Stimulated activated CD8-positive, alpha-beta memory T cell treated with anti-CD3 and anti-CD28 coated beads, Interleukin-12 subunit alpha, Interleukin-12 subunit beta, amount 100 ng/mL, for 24 hours (primary cell): Measurements from ENCODE around the gene TMEM117.
"Not testable (repeated sequence)": the region's sequence is repeated elsewhere in the genome, so short reads cannot be mapped to it uniquely, and the experiment has no call there.

Experiments used
- DNase-seq: peaks from one replicate; pipeline ENCODE4 v3.0.0-alpha.2; 2020; ENCODE audit errors: extremely low read depth

Gene TMEM117

DNA sequence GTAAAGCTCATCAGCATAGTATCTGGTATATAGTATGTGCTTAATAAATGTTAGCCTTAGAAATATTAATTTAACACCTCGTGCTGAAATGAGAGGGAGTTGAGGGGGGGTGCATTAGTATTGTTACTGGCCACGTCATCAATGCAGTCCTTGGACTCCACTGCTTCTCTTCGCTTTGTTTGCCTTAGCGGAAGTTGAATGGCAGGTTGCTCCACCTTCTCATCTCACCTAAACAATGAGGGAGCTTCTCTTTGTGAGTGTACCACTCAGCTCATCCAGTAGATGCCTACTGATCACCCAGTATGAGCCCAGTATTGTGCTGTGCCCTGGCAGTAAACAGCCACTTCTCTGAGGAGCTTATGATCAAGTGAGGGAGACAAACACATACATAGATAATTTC is 4.5 kb downstream of the TMEM117 start:
- no peak for DNase-seq

DNA sequence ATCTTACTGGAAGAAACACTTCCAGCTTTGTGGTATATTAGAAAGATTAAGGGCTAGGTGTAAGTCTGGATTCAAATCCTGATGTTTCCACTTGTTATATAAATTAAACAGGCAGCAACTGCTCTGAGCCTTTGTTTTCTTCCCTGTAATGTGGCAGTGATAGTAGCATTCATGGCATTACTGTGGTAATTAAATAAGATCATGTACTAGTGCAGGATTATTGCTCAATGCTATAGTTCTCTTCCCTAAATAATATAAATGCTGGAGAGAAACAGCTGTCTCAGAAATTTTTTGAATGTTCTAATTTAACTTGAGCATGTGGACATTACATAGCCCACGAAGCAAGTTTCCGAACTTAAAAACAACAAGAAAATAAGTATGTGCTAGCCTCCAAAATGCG is 5.4 kb downstream of the TMEM117 start:
- no peak for DNase-seq

DNA sequence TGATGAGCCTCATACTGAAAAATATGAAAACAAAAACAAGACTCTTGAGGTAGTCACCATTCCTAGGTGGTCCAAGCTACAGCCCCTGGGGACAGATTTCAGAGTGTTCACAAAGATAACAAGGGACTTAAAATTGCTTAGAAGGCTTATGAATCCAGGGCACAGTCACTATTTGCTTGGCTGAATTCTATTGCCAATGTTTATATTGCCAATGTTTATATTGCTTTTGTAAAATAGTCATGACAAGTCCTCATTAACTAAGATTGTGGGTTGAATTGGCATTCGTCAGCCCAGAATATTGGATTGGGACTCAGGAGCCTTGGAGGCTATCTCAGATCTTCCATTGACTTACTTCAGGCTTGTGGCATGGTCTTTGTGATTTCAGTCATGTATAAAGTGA is 6.4 kb downstream of the TMEM117 start:
- DNase-seq, result no peak

DNA sequence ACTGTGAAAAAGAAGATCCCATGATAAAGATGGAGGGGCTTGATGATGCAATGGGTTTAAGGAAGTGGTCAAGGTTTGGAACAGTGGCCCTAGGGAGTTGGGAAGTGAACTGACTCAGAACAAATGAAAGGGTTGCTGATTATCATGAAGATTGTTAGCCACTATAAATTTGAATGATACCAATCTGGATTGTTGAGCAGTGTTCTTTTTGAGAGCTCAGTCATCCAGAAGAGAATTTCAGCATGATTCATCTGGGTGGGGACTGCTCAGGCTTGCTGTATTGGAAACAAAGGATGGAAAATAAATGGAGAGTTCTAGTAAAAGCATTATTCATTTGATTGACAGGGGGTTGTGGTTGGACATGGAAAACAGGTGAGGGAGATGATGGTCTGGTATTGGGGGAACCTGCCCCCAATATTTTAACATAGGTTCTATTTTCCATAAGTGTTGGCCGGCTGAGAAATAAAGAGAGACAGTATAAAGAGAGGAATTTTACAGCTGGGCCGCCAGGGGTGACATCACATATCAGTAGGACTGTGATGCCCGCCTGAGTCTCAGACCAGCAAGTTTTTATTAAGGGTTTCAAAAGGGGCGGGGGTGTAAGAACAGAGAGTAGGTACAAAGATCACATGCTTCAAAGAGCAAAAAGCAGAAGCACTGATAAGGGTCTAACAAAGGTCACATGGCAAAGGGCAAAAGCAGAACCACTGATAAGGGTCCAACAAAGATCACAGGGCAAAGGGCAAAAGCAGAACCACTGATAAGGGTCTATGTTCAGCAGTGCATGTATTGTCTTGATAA is 11.7 kb downstream of the TMEM117 start:
- not testable (repeated sequence) for DNase-seq

DNA sequence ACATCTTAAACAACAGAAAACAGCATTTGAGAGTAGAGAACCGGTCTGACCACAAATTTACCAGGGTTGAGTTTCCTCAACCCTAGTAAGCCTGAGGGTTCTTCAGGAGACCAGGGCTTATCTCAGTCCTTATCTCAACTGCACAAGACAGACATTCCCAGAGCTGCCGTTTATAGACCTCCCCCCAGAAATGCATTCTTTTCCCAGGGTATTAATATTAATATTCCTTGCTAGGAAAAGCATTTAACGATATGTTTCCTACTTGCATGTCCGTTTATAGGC is 12.3 kb downstream of the TMEM117 start:
- DNase-seq, result no peak

DNA sequence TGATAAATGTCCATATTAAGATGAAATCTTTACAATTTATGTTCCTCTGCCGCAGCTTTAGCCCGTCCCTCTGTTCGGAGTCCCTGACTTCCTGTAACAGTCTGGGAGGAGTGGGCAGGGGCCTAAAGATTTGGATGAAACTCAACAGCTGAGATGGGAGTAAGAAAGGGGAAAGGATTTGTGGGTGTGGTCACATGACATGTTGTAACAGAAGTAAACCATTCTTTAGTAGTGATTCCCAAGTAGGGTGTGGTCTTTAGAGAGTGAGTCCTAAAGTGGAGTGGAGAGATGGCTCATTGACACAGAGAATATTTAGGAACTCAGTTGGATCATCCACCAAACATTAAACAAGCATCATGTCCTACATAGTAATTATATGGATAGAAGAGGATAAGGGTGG is 12.9 kb downstream of the TMEM117 start:
- no peak for DNase-seq

DNA sequence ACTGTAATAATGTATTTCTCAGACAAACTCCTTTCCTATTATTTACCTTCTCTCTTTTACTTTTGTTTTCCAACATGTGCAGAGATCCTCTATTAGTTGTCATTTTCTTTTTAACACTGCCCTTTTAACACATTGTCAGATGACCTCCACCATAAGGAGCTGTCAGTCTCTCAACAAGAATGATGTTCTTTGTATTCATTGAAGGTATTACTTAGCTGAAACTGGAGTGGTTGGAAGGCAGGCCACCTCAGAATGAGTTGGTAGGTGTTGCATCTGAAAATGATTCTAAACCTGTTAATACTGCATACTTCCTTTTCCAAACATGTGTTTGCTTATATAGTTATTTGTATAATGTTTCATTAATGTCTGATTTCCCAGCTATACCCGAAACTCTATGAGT is 16.9 kb downstream of the TMEM117 start:
- DNase-seq, result no peak

DNA sequence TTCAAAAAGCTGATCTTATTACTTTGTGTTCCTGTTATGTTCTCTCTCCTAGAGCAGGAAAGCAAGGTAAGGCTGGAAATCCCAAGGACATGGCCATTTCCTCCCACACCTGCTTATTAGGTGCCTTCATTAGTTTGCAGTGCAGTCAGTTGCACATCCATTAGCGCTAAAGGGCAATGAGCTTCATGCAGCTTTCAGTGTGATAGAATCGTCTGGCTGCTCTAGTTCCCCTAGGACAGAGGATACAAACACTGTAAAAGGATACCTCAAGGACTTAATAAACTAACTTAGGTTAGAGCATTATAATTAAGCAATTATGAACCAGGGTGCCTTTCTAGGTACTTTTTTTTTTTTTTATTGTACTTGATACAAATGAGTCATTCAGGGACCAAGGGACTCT is 21.1 kb downstream of the TMEM117 start:
- no peak for DNase-seq

DNA sequence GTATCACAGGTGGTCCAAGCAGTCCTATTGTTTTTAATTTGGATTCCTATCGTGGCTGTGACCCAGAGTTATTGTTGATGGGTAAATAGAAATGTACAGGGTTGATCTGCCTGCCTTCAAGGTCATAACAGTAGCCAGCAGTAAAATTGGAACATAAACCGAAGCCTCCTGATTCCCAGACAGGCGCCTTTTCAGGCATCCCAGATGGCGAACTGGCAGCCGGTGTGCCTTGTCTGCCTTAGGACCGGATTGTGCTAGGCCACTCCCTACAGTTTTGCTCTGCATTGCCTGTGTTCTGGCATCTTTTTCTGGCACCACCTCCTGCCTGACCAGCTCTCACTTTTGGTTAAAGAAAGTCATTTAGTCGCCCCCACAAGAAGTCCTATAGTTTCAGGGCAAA is 22.2 kb downstream of the TMEM117 start:
- DNase-seq, result no peak

DNA sequence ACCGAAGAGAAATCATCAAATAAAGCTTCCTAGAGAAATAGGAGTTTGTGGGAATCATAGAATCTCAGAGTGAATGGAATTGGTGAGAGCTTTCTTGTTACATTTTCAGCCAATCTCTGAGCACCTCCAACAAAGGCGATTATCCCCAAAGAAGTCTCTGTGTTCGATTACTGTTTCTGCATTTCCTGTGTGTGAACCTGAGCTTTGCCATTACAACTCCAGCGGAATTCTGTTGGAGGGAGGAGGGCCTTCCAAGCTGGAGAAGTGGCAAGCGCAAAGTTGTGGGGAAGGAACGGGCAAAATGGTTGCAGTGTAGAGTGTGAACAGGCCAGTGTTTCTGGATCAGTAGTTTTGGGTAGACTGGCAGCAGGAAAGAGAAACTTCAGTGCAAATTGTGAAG is 23.1 kb downstream of the TMEM117 start:
- no peak for DNase-seq

DNA sequence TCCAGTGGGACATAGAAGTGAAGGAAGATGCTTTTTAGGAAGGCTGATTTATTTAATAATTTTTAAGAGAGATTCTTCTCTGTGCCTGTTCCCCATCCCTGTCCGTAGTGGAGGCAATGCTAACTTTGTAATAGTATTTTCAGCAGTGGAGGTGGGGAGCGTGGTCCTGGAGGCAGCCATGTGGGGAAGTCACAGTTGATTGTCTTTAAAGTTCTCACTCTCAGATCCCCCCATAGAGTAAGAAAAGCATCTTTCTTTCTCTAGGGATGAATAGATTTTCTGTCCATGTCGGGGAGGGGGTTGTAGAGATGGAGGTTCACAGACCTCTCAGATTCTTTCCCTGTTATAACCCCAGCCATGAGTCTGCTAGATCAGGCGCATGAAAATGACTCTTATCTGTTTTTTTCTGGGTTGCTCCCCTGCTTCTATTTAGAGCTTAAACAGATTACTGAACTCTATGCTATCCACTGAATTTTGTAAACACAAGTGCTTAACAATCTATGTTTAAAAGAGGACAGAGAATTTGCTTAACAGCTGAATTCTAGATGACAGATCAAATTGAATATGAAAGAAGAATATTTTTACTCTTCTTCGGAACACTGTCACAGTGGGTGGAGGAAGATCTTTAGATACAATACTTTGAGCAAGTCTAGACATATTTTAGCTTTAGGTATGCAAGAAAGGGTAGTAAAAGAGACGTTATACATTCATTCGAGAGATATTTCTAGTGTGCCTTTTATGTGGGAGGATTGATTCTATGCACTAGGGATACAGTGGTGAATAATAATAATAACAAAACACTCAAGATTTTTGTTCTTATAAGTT is 25.3 kb downstream of the TMEM117 start:
- DNase-seq, result no peak

DNA sequence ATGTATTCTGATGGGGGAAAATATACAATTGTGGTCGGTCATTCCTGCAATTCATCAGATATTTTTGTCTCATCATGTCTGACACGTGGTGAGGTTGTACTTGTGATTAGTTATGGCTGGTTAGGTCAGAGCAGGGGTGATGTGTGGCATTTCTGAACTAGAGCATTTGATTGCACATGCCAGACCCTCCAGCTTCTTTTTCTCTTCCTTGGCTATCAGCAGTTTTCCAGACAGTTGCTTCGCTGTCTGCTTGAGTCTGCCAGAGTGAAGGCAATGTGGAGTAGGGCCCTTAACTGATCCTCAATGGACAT is 25.9 kb downstream of the TMEM117 start:
- no peak for DNase-seq

DNA sequence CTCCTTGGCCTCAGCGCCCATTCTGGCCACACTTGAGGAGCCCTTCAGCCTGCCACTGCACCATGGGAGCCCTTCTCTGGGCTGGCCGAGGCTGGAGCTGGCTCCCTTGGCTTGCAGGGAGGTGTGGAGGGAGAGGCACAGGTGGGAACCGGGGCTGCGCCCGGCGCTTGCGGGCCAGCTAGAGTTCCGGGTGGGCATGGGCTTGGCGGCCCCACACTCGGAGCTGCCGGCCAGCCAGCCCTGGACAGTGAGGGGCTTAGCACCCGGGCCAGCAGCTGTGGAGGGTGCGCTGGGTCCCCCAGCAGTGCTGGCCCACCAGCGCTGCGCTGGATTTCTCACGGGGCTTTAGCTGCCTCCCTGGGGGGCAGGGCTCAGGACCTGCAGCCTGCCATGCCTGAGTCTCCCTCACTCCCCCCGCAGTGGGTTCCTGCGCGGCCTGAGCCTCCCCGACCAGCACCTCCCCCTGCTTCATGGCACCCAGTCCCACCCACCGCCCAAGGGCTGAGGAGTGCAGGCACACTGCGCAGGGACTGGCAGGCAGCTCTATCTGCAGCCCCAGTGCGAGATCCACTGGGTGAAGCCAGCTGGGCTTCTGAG is 28.0 kb downstream of the TMEM117 start:
- no peak for DNase-seq

DNA sequence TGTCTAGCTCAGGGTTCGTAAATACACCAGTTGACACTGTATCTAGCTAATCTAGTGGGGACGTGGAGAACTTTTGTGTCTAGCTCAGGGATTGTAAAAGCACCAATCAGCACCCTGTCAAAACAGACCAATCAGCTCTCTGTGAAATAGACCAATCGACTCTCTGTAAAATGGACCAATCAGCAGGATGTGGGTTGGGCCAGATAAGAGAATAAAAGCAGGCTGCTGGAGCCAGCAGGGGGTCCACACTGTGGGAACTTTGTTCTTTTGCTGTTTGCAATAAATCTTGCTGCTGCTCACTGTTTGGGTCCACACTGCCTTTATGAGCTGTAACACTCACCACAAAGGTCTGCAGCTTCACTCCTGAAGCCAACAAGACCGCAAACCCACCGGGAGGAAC is 28.7 kb downstream of the TMEM117 start:
- DNase-seq, result not testable (repeated sequence)

DNA sequence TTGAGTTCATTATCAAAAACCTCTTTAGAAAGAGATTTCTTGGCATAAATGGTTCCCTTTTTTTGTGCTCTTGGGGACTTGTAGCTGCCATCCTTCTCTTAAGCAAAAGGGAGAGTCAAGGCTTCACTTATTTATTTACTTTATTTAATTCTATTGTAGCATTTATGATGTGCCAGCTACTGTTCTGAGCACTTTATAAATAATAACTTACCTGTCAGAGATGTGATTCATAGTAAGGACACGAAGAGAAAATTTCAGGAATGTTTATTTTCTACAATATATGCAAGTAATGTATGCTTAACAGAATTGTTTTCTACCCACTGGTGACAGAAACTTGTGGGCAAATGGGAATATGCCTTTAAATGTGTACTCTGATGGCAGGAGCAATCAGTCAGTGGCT is 33.3 kb downstream of the TMEM117 start:
- DNase-seq, result no peak

DNA sequence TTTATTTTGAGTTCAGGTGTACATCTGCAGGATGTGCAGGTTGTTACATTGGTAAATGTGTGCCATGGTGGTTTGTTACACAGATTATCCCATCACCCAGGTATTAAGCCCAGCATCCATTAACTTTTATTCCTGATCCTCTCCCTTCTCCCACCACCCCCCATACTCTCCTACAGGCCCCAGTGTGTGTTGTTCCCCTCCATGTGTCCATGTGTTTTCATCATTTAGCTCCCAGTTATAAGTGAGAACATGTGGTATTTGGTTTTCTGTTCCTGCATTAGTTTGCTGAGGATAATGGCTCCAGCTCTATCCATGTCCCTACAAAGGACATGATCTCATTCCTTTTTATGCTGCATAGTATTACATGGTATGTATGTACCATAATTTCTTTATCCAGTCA is 33.9 kb downstream of the TMEM117 start:
- DNase-seq, result not testable (repeated sequence)

DNA sequence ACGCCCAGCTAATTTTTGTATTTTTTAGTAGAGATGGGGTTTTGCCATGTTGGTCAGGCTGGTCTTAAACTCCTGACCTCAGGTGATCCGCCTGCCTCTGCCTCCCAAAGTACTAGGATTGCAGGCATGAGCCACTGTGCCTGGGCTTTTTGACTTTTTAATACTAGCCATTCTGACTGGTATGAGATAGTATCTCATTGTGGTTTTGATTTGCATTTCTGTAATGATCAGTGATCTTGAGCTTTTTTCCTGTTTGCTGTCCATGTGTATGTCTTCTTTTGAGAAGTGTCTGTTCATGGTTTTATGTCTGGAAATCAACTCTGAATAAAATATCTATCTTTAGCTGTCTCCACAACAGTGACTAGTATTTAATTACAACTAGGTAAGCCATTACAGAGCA is 35.4 kb downstream of the TMEM117 start:
- DNase-seq, result not testable (repeated sequence)

DNA sequence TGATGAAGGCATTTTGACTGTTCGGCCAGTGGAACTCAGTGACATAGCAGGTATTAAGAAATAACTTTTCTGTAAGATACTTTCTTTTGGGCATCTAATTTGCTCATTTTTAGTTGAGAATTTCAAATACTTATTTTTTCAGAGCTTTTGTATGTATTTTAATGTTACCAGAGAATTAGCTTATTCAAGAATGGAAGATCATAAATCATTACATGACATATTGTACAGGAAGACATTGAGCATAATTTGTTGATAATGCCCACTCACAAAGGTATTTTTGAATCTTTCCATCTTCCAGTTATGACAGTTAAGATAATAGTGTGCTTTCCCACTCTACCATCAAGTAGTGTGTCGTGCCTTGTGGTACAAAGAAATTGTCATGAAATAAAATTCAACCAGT is 36.5 kb downstream of the TMEM117 start:
- DNase-seq, result no peak

DNA sequence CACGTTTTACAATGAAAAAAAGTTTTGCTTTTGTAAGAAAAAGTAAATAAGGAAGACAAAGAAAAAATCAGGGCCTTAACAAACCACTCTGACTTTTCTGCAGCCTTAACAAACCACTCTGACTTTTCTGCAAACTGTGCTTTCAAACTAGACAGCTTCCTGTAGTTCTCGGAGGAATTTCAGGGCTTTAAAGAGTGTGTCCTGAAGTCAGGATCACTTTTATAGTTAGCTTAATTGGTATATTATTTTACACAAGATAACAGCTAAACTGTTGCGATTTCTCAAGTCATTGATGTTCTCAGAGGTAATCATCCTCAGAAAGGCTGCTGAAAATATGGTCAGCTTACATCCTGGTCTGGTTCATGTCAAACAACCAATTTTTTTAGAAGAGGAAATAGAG is 42.2 kb downstream of the TMEM117 start:
- no peak for DNase-seq

DNA sequence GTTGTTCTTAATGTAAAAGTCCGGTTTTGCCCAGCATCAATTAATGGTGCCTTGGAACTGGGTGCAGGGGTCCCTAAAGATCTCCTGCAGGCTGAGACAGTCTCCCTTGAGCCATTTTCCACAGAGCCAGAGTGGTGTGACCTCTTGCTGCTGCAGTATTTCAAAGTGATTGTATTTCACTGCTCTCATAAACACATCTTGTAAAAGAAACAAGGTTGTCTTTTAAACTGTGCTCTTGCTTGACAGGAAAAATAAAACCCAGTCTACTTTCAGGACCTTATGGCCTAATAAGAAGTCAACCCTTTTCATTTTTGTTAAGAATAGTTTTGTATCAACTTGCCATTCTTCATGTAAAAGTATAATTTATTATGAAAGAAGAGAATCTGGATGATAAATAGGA is 44.7 kb downstream of the TMEM117 start:
- DNase-seq, result no peak

DNA sequence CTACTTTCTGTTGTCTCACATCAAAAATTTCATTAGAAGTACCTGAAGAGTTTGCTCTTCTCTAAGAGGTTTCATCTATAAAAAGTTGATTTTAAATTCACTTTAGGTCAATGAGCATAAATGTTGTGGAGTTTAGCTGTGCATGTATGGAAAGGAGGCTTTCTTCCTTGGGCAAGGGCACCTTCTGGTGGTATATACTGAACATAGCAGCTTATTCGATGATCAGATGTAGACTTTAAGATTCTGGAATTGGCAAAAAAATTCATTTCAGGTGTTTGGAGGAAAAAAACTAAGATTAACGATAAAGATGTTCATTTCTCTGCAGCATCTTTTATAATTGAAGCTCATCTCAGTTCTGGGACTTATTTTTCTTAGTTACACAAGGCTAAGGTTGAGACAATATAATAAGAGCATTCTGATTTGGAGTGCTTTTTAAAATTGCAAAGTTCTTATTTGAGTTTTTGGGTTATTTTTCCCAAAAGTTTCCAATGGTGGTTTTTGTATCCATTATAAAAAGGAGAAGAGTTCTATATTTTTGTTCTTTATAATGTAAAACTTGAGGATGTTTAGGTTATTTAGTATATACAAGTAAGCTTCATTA is 46.8 kb downstream of the TMEM117 start:
- DNase-seq, result no peak

DNA sequence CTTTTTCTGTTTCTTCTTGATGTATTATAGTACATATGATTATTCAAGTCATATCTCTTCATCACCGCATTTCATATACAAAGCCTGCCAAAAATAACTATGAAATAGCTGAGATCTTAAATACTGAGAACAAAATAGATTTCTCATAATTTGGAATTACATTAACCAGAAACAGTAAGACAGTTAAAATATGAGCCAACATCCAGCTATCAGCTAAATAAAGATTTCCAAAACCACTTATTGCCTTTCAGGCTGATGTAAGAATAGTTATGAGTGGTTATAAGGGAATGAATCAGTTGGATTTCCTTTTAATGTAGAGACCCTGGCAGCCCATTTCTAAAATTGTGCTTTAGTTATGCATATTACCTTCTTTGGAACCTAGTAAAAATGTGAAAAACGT is 47.4 kb downstream of the TMEM117 start:
- DNase-seq, result no peak

DNA sequence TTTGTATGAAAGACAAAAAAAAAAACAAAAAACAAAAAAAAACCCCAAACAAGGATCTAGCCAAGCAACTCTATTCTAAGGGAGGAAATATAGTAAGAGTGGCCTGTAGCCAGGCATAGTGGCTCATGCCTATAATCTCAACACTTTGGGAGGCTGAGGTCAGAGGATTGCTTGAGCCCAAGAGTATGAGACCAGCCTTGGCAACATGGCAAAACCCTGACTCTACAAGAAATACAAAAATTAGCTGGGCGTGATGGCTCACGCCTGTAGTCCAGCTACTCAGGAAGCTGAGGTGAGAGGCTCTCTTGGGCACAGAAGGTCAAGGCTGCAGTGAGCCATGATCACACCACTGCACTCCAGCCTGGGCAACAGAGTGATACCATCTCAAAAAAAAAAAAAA is 47.9 kb downstream of the TMEM117 start:
- no peak for DNase-seq
